Measurements from ENCODE around the gene DPEP3. TPM values are rescaled to one million over a fixed set of nuclear protein-coding genes. Genes with fewer than 3 reads are reported as not detected.

DPEP3 gene
- total and polyA plus RNA-seq, 2 experiments from 2014 or later, result not detected

- TF ChIP-seq EZH2phosphoT487 (IDR thresholded peaks at IDR 0.05; ENCODE audit: insufficient read depth, low read depth) (no peak), EZH2 (IDR thresholded peaks at IDR 0.05; ENCODE audit: insufficient read depth, poor library complexity, severe bottlenecking) (no peak)
- peaks cover 16% of the 10 kb centered on the region for H3F3A ChIP-seq (ENCODE audit: insufficient read depth)
- no peaks in the 10 kb centered on the region for H3K9me2 ChIP-seq (ENCODE audit: insufficient read depth)
- H3K9ac ChIP-seq, result no peak overlapping the region
- H4K20me1 ChIP-seq (ENCODE audit: insufficient read depth), result 0 out of 2 replicates have a peak, but pooled peaks cover 3% of the 10 kb centered on the region
- H3K36me3 ChIP-seq (ENCODE audit: low read depth), result peaks cover 23% of the 10 kb centered on the region
- H3K27me3 ChIP-seq (replicated peaks; ENCODE audit: insufficient read depth), result no peaks in the 10 kb centered on the region
- no peak for DNase-seq
- in situ Hi-C loops (cut with MboI), result no loop called here
- H3K4me3 ChIP-seq, result no peak overlapping the region
- H3K9me3 ChIP-seq (ENCODE audit: low read depth), result no peaks in the 10 kb centered on the region
- peaks cover 85% of the 10 kb centered on the region for H3K79me2 ChIP-seq (ENCODE audit: insufficient read depth)
- WGBS, 2 experiments (ENCODE audit: low coverage in 1 of 2, low lambda C conversion rate in 2 of 2, missing lambda C conversion rate in 2 of 2), result 50 to 53% methylated on average over 6 of the region's 6 CpGs
- no peak overlapping the region for H2AFZ ChIP-seq
- peaks cover 30% of the 10 kb centered on the region for H3K4me1 ChIP-seq (ENCODE audit: insufficient read depth)
- no peak overlapping the region for H3K27ac ChIP-seq
- peak overlapping the region; percentile 3 for H3K4me2 ChIP-seq (ENCODE audit: unreplicated experiment)
Observed at GRCh38 chr16:67964477-67965131, 15.7 kb downstream of the DPEP3 start.

GRCh38 chr16:67963662-67964321, 16.5 kb downstream of the DPEP3 start:
- Histone ChIP-seq H3K4me2 (ENCODE audit: unreplicated experiment) (no peak overlapping the region), H3K9ac (no peak overlapping the region), H3K9me3 (ENCODE audit: low read depth) (no peaks in the 10 kb centered on the region), H3K27me3 (replicated peaks; ENCODE audit: insufficient read depth) (no peaks in the 10 kb centered on the region), H3F3A (ENCODE audit: insufficient read depth) (peaks cover 16% of the 10 kb centered on the region), H3K4me3 (no peak overlapping the region), H3K4me1 (ENCODE audit: insufficient read depth) (peaks cover 38% of the 10 kb centered on the region), H2AFZ (no peak overlapping the region), H3K36me3 (ENCODE audit: low read depth) (peaks cover 24% of the 10 kb centered on the region), H4K20me1 (ENCODE audit: insufficient read depth) (0 out of 2 replicates have a peak, but pooled peaks cover 3% of the 10 kb centered on the region), H3K9me2 (ENCODE audit: insufficient read depth) (no peaks in the 10 kb centered on the region), H3K79me2 (ENCODE audit: insufficient read depth) (peaks cover 93% of the 10 kb centered on the region), H3K27ac (no peak overlapping the region)
- DNase-seq, result peak; percentile 39
- in situ Hi-C loops (cut with MboI), result no loop called here
- WGBS, 2 experiments (ENCODE audit: low coverage in 1 of 2, low lambda C conversion rate in 2 of 2, missing lambda C conversion rate in 2 of 2), result 45 to 48% methylated on average over 20 to 32 of the region's 32 CpGs
- TF ChIP-seq EZH2 (IDR thresholded peaks at IDR 0.05; ENCODE audit: insufficient read depth, poor library complexity, severe bottlenecking) (no peak), EZH2phosphoT487 (IDR thresholded peaks at IDR 0.05; ENCODE audit: insufficient read depth, low read depth) (no peak)

- Histone ChIP-seq H3K9me2 (ENCODE audit: insufficient read depth) (no peaks in the 10 kb centered on the region), H3K4me1 (ENCODE audit: insufficient read depth) (peaks cover 40% of the 10 kb centered on the region), H3K9me3 (ENCODE audit: low read depth) (no peaks in the 10 kb centered on the region), H3K4me2 (ENCODE audit: unreplicated experiment) (no peak overlapping the region), H3K36me3 (ENCODE audit: low read depth) (peaks cover 29% of the 10 kb centered on the region), H3K79me2 (ENCODE audit: insufficient read depth) (peaks cover 98% of the 10 kb centered on the region), H3F3A (ENCODE audit: insufficient read depth) (peaks cover 16% of the 10 kb centered on the region), H3K4me3 (no peak overlapping the region), H2AFZ (no peak overlapping the region), H3K27ac (no peak overlapping the region), H4K20me1 (ENCODE audit: insufficient read depth) (0 out of 2 replicates have a peak, but pooled peaks cover 3% of the 10 kb centered on the region), H3K27me3 (replicated peaks; ENCODE audit: insufficient read depth) (no peaks in the 10 kb centered on the region), H3K9ac (no peak overlapping the region)
- in situ Hi-C loops (cut with MboI), result no loop called here
- 61 to 63% methylated on average over 2 of the region's 2 CpGs for WGBS, 2 experiments (ENCODE audit: low coverage in 1 of 2, low lambda C conversion rate in 2 of 2, missing lambda C conversion rate in 2 of 2)
- TF ChIP-seq EZH2phosphoT487 (IDR thresholded peaks at IDR 0.05; ENCODE audit: insufficient read depth, low read depth), result no peak
- TF ChIP-seq EZH2 (IDR thresholded peaks at IDR 0.05; ENCODE audit: insufficient read depth, poor library complexity, severe bottlenecking), result no peak
- no peak for DNase-seq
Observed at GRCh38 chr16:67963292-67963661, 17.0 kb downstream of the DPEP3 start.

GRCh38 chr16:67962135-67962534, 18.2 kb downstream of the DPEP3 start:
- Histone ChIP-seq H3K79me2 (ENCODE audit: insufficient read depth) (peaks cover 100% of the 10 kb centered on the region), H3K9me2 (ENCODE audit: insufficient read depth) (no peaks in the 10 kb centered on the region), H3K9me3 (ENCODE audit: low read depth) (no peaks in the 10 kb centered on the region), H4K20me1 (ENCODE audit: insufficient read depth) (0 out of 2 replicates have a peak, but pooled peaks cover 3% of the 10 kb centered on the region), H3K36me3 (ENCODE audit: low read depth) (peaks cover 30% of the 10 kb centered on the region), H3F3A (ENCODE audit: insufficient read depth) (peaks cover 16% of the 10 kb centered on the region), H3K4me3 (no peak overlapping the region), H3K4me2 (ENCODE audit: unreplicated experiment) (no peak overlapping the region), H3K27me3 (replicated peaks; ENCODE audit: insufficient read depth) (no peaks in the 10 kb centered on the region), H3K27ac (no peak overlapping the region), H2AFZ (no peak overlapping the region), H3K4me1 (ENCODE audit: insufficient read depth) (peaks cover 38% of the 10 kb centered on the region), H3K9ac (no peak overlapping the region)
- DNase-seq, result no peak
- 98% methylated on average over 8 of the region's 8 CpGs for WGBS, 2 experiments (ENCODE audit: low coverage in 1 of 2, low lambda C conversion rate in 2 of 2, missing lambda C conversion rate in 2 of 2)
- in situ Hi-C loops (cut with MboI), result no loop called here
- TF ChIP-seq EZH2phosphoT487 (IDR thresholded peaks at IDR 0.05; ENCODE audit: insufficient read depth, low read depth) (no peak), EZH2 (IDR thresholded peaks at IDR 0.05; ENCODE audit: insufficient read depth, poor library complexity, severe bottlenecking) (no peak)

Data from GM23248 (cell line).